WTC11 (cell line): Measurements from ENCODE around the gene RGS7. TPM values are rescaled to one million over a fixed set of nuclear protein-coding genes. Genes with fewer than 3 reads are reported as not detected.

Source experiments
- ATAC-seq: fragments of 200-7000 bp; cut with Tn5 transposase; 2 replicates; pipeline ENCODE4 v1.10.0; 2021; ENCODE audit warnings: mild to moderate bottlenecking, moderate library complexity
- CTCF ChIA-PET: fragments of 300-600 bp; sonication (Branson Sonifier 250); formaldehyde crosslinking; loops from one replicate; lab custom pipeline; 2021; ENCODE audit warnings: antibody characterized with exemption; lab: Charles Lee
- POLR2A ChIA-PET: fragments of 350-600 bp; sonication (Branson Sonifier 250); formaldehyde crosslinking; loops from one replicate; lab custom pipeline; 2021; ENCODE audit warnings: antibody characterized with exemption; lab: Charles Lee
- DNase-seq: peaks from one replicate; pipeline ENCODE4 v3.0.0; 2021; ENCODE audit warnings: low spot score
- H3K27ac Mint-ChIP-seq: 2 replicates; pipeline ENCODE4 v1.8.0; 2021; ENCODE audit warnings: mixed read lengths
- H3K27me3 Mint-ChIP-seq: 2 replicates; pipeline ENCODE4 v1.8.0; 2021; ENCODE audit warnings: low read depth, mild to moderate bottlenecking, moderate library complexity, mixed read lengths
- H3K36me3 Mint-ChIP-seq: 2 replicates; pipeline ENCODE4 v1.8.0; 2021; ENCODE audit warnings: mixed read lengths
- H3K4me1 Mint-ChIP-seq: 2 replicates; pipeline ENCODE4 v1.8.0; 2022; ENCODE audit warnings: mixed read lengths
- H3K4me3 Mint-ChIP-seq: 2 replicates; pipeline ENCODE4 v1.8.0; 2021; ENCODE audit warnings: mild to moderate bottlenecking, moderate library complexity, mixed read lengths
- H3K9me3 Mint-ChIP-seq: 2 replicates; pipeline ENCODE4 v1.8.0; 2021; ENCODE audit warnings: mixed read lengths
- CBFB ChIP-seq: sonication (generic); formaldehyde crosslinking; IDR thresholded peaks from 2 replicates; pipeline ENCODE4 v1.8.1; 2022; ENCODE audit warnings: mild to moderate bottlenecking, low read depth, missing genetic modification reagents
- EMX1 ChIP-seq: fragments of 250-450 bp; sonication (Bioruptor Pico); IDR thresholded peaks from 2 replicates; pipeline ENCODE4 v1.8.0; 2021; ENCODE audit warnings: mild to moderate bottlenecking
- FOXJ3 ChIP-seq: sonication (generic); formaldehyde crosslinking; IDR thresholded peaks from 2 replicates; pipeline ENCODE4 v1.9.0; 2021; ENCODE audit warnings: missing genetic modification reagents, mild to moderate bottlenecking, borderline replicate concordance
- HMGA2 ChIP-seq: fragments of 250-450 bp; sonication (Bioruptor Pico); IDR thresholded peaks from 2 replicates; pipeline ENCODE4 v1.4.0; 2021; ENCODE audit warnings: mild to moderate bottlenecking, moderate library complexity
- NFE2L1 ChIP-seq: sonication (generic); formaldehyde crosslinking; IDR thresholded peaks from 2 replicates; pipeline ENCODE4 v1.8.1; 2023; ENCODE audit warnings: missing genetic modification reagents
- NFYB ChIP-seq: sonication (generic); formaldehyde crosslinking; conservative IDR thresholded peaks from 2 replicates; pipeline ENCODE4 v1.8.0; 2022; ENCODE audit warnings: low read depth, missing genetic modification reagents
- NR3C1 ChIP-seq: sonication (generic); formaldehyde crosslinking; conservative IDR thresholded peaks from 2 replicates; pipeline ENCODE4 v1.8.1; 2023; ENCODE audit warnings: low read depth, mild to moderate bottlenecking, missing genetic modification reagents
- RORB ChIP-seq: fragments of 250-450 bp; sonication (Bioruptor Pico); IDR thresholded peaks from 2 replicates; pipeline ENCODE4 v1.9.0; 2021; ENCODE audit warnings: mild to moderate bottlenecking
- TCF7 ChIP-seq: sonication (generic); formaldehyde crosslinking; IDR thresholded peaks from 2 replicates; pipeline ENCODE4 v1.8.0; 2022; ENCODE audit warnings: mild to moderate bottlenecking, low read depth, missing genetic modification reagents, moderate library complexity
- TEAD1 ChIP-seq: sonication (generic); formaldehyde crosslinking; IDR thresholded peaks from 2 replicates; pipeline ENCODE4 v1.8.0; 2022; ENCODE audit warnings: mild to moderate bottlenecking, missing genetic modification reagents
- TP53 ChIP-seq: sonication (generic); formaldehyde crosslinking; IDR thresholded peaks from 2 replicates; pipeline ENCODE4 v1.8.1; 2023; ENCODE audit warnings: mild to moderate bottlenecking, missing genetic modification reagents
- ZNF138 ChIP-seq: sonication (generic); formaldehyde crosslinking; conservative IDR thresholded peaks from 2 replicates; pipeline ENCODE4 v1.8.1; 2022; ENCODE audit warnings: mild to moderate bottlenecking, moderate library complexity, missing genetic modification reagents
- ZNF232 ChIP-seq: sonication (generic); formaldehyde crosslinking; IDR thresholded peaks from 2 replicates; pipeline ENCODE4 v1.8.0; 2022; ENCODE audit warnings: mild to moderate bottlenecking, missing genetic modification reagents
- ZNF671 ChIP-seq: fragments of 250-450 bp; sonication (Bioruptor Pico); IDR thresholded peaks from 2 replicates; pipeline ENCODE4 v1.8.0; 2021; ENCODE audit warnings: mild to moderate bottlenecking
- total RNA-seq: library from RNA; stranded (reverse); gene quantifications from 3 replicates; pipeline ENCODE4 v1.2.3, GENCODE V29; 2021
- TF ChIP-seq, protein P1 (sequence below): sonication (generic); formaldehyde crosslinking; IDR thresholded peaks from 2 replicates; pipeline ENCODE4 v1.8.1; 2023; ENCODE audit warnings: mild to moderate bottlenecking, missing genetic modification reagents
- TF ChIP-seq, protein P2 (sequence below): sonication (generic); formaldehyde crosslinking; IDR thresholded peaks from 2 replicates; pipeline ENCODE4 v1.8.0; 2022; ENCODE audit warnings: mild to moderate bottlenecking, missing genetic modification reagents
- TF ChIP-seq, protein P3 (sequence below): fragments of 250-450 bp; sonication (Bioruptor Pico); IDR thresholded peaks from 2 replicates; pipeline ENCODE4 v2.1.2; 2022; ENCODE audit warnings: mild to moderate bottlenecking, moderate library complexity
- TF ChIP-seq, protein P4 (sequence below): sonication (generic); formaldehyde crosslinking; IDR thresholded peaks from 2 replicates; pipeline ENCODE4 v1.8.1; 2022; ENCODE audit warnings: low read depth, mild to moderate bottlenecking, moderate library complexity, missing genetic modification reagents, borderline replicate concordance
- TF ChIP-seq, protein P5 (sequence below): sonication (generic); formaldehyde crosslinking; IDR thresholded peaks from 2 replicates; pipeline ENCODE4 v1.8.0; 2022; ENCODE audit warnings: mild to moderate bottlenecking, missing genetic modification reagents
- TF ChIP-seq, protein P6 (sequence below): fragments of 250-450 bp; sonication (Bioruptor Pico); IDR thresholded peaks from 2 replicates; pipeline ENCODE4 v1.9.0; 2021; ENCODE audit warnings: mild to moderate bottlenecking, borderline replicate concordance
- TF ChIP-seq, protein P7 (sequence below): sonication (generic); formaldehyde crosslinking; IDR thresholded peaks from 2 replicates; pipeline ENCODE4 v1.8.1; 2022; ENCODE audit warnings: low read depth, missing genetic modification reagents, borderline replicate concordance
- TF ChIP-seq, protein P8 (sequence below): fragments of 200-600 bp; IDR thresholded peaks from 2 replicates; pipeline ENCODE4 v1.8.0; 2022; ENCODE audit warnings: antibody characterized with exemption

The RGS7 gene
- total RNA-seq, 1 experiment from 2014 or later: 1.2 TPM

DNA sequence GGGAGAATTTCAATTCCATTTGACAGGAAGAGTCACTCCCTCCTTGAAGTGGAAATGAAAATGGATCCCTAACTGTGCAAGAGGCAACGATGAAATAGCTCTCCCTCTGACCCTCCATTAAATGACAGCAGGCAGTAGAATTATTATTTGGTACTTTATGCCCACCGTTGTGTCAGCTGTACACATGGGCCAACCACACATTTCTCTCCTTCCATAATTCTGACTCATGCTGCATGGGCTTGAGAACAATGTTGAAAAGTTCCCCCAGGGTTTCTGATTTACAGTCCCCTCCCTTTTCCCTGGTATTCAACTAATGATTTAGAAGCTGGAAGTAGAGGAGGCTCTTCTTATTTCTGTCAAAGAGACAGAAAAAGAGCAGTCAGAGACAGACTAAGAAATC lies 103.5 kb downstream of the RGS7 start:
- ATAC-seq (no peak), DNase-seq (no peak)
- peaks cover 27% of the 10 kb centered on the region for H3K9me3 Mint-ChIP-seq
- no peak overlapping the region for H3K27ac Mint-ChIP-seq
- TF ChIP-seq EMX1 (no peak), HMGA2 (CRISPR knock-in tag) (no peak), RORB (CRISPR knock-in tag) (no peak), NR3C1 (no peak), NFE2L1 (no peak), NFYB (CRISPR knock-in tag) (no peak), TP53 (CRISPR knock-in tag) (no peak), ZNF232 (CRISPR knock-in tag) (no peak)
- TF ChIP-seq, protein P1, sequence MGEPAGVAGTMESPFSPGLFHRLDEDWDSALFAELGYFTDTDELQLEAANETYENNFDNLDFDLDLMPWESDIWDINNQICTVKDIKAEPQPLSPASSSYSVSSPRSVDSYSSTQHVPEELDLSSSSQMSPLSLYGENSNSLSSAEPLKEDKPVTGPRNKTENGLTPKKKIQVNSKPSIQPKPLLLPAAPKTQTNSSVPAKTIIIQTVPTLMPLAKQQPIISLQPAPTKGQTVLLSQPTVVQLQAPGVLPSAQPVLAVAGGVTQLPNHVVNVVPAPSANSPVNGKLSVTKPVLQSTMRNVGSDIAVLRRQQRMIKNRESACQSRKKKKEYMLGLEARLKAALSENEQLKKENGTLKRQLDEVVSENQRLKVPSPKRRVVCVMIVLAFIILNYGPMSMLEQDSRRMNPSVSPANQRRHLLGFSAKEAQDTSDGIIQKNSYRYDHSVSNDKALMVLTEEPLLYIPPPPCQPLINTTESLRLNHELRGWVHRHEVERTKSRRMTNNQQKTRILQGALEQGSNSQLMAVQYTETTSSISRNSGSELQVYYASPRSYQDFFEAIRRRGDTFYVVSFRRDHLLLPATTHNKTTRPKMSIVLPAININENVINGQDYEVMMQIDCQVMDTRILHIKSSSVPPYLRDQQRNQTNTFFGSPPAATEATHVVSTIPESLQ (CRISPR knock-in tag): no peak
- TF ChIP-seq, protein P2, sequence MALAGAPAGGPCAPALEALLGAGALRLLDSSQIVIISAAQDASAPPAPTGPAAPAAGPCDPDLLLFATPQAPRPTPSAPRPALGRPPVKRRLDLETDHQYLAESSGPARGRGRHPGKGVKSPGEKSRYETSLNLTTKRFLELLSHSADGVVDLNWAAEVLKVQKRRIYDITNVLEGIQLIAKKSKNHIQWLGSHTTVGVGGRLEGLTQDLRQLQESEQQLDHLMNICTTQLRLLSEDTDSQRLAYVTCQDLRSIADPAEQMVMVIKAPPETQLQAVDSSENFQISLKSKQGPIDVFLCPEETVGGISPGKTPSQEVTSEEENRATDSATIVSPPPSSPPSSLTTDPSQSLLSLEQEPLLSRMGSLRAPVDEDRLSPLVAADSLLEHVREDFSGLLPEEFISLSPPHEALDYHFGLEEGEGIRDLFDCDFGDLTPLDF (CRISPR knock-in tag): no peak
- TF ChIP-seq, protein P3, sequence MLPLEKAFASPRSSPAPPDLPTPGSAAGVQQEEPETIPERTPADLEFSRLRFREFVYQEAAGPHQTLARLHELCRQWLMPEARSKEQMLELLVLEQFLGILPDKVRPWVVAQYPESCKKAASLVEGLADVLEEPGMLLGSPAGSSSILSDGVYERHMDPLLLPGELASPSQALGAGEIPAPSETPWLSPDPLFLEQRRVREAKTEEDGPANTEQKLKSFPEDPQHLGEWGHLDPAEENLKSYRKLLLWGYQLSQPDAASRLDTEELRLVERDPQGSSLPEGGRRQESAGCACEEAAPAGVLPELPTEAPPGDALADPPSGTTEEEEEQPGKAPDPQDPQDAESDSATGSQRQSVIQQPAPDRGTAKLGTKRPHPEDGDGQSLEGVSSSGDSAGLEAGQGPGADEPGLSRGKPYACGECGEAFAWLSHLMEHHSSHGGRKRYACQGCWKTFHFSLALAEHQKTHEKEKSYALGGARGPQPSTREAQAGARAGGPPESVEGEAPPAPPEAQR (CRISPR knock-in tag): no peak
- TF ChIP-seq, protein P4, sequence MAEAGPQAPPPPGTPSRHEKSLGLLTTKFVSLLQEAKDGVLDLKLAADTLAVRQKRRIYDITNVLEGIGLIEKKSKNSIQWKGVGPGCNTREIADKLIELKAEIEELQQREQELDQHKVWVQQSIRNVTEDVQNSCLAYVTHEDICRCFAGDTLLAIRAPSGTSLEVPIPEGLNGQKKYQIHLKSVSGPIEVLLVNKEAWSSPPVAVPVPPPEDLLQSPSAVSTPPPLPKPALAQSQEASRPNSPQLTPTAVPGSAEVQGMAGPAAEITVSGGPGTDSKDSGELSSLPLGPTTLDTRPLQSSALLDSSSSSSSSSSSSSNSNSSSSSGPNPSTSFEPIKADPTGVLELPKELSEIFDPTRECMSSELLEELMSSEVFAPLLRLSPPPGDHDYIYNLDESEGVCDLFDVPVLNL (CRISPR knock-in tag): no peak
- TF ChIP-seq, protein P5, sequence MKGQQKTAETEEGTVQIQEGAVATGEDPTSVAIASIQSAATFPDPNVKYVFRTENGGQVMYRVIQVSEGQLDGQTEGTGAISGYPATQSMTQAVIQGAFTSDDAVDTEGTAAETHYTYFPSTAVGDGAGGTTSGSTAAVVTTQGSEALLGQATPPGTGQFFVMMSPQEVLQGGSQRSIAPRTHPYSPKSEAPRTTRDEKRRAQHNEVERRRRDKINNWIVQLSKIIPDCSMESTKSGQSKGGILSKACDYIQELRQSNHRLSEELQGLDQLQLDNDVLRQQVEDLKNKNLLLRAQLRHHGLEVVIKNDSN (CRISPR knock-in tag): no peak
- no peaks in the 10 kb centered on the region for H3K27me3 Mint-ChIP-seq
- peaks cover 8% of the 10 kb centered on the region; the same call in 1 of the 2 replicates for H3K4me1 Mint-ChIP-seq
- CTCF ChIA-PET: no interaction called here
- peaks cover 14% of the 10 kb centered on the region for H3K36me3 Mint-ChIP-seq
- POLR2A ChIA-PET: no interaction called here
- no peak overlapping the region for H3K4me3 Mint-ChIP-seq

DNA sequence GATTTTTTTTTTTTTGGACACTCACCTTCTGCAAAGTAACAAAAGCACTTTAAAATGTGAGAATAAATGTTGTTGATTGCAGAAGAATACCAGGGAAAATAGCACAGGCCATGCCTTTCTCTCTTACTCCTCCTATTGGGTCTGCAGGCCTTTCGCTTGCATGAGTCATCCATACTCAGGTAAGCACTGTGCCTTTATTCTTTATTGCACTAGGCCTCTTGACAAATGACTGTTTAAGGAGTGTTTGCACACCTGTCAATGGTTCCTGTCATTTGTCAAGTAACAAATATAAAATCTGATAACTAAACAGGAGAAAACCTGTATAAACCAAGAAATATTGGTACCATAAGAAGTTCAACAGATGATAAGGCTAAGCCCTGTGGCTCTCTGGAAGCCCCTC lies 106.5 kb downstream of the RGS7 start:
- ChIA-PET POLR2A (no interaction called here), CTCF (no interaction called here)
- Mint-ChIP-seq H3K4me3 (no peak overlapping the region), H3K36me3 (peaks cover 17% of the 10 kb centered on the region), H3K27me3 (no peaks in the 10 kb centered on the region), H3K27ac (no peak overlapping the region), H3K4me1 (peaks cover 15% of the 10 kb centered on the region), H3K9me3 (peaks cover 34% of the 10 kb centered on the region)
- ATAC-seq (peak; percentile 56; the same call in 1 of the 2 replicates), DNase-seq (no peak)
- no peak for TF ChIP-seq ZNF671 (CRISPR knock-in tag)
- TF ChIP-seq FOXJ3 (CRISPR knock-in tag): no peak
- TF ChIP-seq TCF7: no peak
- no peak for TF ChIP-seq CBFB (CRISPR knock-in tag)
- TF ChIP-seq, protein P6, sequence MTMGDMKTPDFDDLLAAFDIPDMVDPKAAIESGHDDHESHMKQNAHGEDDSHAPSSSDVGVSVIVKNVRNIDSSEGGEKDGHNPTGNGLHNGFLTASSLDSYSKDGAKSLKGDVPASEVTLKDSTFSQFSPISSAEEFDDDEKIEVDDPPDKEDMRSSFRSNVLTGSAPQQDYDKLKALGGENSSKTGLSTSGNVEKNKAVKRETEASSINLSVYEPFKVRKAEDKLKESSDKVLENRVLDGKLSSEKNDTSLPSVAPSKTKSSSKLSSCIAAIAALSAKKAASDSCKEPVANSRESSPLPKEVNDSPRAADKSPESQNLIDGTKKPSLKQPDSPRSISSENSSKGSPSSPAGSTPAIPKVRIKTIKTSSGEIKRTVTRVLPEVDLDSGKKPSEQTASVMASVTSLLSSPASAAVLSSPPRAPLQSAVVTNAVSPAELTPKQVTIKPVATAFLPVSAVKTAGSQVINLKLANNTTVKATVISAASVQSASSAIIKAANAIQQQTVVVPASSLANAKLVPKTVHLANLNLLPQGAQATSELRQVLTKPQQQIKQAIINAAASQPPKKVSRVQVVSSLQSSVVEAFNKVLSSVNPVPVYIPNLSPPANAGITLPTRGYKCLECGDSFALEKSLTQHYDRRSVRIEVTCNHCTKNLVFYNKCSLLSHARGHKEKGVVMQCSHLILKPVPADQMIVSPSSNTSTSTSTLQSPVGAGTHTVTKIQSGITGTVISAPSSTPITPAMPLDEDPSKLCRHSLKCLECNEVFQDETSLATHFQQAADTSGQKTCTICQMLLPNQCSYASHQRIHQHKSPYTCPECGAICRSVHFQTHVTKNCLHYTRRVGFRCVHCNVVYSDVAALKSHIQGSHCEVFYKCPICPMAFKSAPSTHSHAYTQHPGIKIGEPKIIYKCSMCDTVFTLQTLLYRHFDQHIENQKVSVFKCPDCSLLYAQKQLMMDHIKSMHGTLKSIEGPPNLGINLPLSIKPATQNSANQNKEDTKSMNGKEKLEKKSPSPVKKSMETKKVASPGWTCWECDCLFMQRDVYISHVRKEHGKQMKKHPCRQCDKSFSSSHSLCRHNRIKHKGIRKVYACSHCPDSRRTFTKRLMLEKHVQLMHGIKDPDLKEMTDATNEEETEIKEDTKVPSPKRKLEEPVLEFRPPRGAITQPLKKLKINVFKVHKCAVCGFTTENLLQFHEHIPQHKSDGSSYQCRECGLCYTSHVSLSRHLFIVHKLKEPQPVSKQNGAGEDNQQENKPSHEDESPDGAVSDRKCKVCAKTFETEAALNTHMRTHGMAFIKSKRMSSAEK: no peak
- TF ChIP-seq, protein P5 (CRISPR knock-in tag): no peak
- TF ChIP-seq, protein P7, sequence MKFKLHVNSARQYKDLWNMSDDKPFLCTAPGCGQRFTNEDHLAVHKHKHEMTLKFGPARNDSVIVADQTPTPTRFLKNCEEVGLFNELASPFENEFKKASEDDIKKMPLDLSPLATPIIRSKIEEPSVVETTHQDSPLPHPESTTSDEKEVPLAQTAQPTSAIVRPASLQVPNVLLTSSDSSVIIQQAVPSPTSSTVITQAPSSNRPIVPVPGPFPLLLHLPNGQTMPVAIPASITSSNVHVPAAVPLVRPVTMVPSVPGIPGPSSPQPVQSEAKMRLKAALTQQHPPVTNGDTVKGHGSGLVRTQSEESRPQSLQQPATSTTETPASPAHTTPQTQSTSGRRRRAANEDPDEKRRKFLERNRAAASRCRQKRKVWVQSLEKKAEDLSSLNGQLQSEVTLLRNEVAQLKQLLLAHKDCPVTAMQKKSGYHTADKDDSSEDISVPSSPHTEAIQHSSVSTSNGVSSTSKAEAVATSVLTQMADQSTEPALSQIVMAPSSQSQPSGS (CRISPR knock-in tag): no peak
- TF ChIP-seq TEAD1 (CRISPR knock-in tag): no peak
- TF ChIP-seq ZNF138 (CRISPR knock-in tag): no peak
- TF ChIP-seq, protein P8, sequence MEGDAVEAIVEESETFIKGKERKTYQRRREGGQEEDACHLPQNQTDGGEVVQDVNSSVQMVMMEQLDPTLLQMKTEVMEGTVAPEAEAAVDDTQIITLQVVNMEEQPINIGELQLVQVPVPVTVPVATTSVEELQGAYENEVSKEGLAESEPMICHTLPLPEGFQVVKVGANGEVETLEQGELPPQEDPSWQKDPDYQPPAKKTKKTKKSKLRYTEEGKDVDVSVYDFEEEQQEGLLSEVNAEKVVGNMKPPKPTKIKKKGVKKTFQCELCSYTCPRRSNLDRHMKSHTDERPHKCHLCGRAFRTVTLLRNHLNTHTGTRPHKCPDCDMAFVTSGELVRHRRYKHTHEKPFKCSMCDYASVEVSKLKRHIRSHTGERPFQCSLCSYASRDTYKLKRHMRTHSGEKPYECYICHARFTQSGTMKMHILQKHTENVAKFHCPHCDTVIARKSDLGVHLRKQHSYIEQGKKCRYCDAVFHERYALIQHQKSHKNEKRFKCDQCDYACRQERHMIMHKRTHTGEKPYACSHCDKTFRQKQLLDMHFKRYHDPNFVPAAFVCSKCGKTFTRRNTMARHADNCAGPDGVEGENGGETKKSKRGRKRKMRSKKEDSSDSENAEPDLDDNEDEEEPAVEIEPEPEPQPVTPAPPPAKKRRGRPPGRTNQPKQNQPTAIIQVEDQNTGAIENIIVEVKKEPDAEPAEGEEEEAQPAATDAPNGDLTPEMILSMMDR: no peak
